Uterus (tissue), 2 donors: ENCODE measurements around the gene PLEKHG1.

ENCODE experiments used
- CTCF ChIP-seq, 4 experiments: fragments of 200-600 bp in 2 of 4; fragments of 450-650 bp in 2 of 4; sonication (generic) in 2 of 4; IDR thresholded peaks; one replicate each; pipeline ENCODE4 v1.5.1; 2016 to 2019; ENCODE audit warnings: antibody characterized with exemption in 4 of 4, mild to moderate bottlenecking in 2 of 4, moderate library complexity in 1 of 4
- POLR2A ChIP-seq, 2 donors: fragments of 450-650 bp; IDR thresholded peaks; one replicate each; pipeline ENCODE4 v1.6.1; 2016; ENCODE audit warnings: antibody characterized with exemption in 2 of 2, mild to moderate bottlenecking in 1 of 2, moderate library complexity in 1 of 2

GRCh38 chr6:150588888-150589499 lies 10.7 kb upstream of the PLEKHG1 start:
- no peak for TF ChIP-seq CTCF (IDR thresholded peaks at IDR 0.05)
- no peak for TF ChIP-seq POLR2A (IDR thresholded peaks at IDR 0.05)
